SK-N-SH treated with all-trans-retinoic acid at 6 μM for 48 hours (cell line): ENCODE data around the gene FLAD1.
A peak's percentile ranks its signal among the peaks of the same experiment; 100 is the strongest.

Experiments used
- ATAC-seq: fragments of 200-7000 bp; cut with Tn5 transposase; 3 replicates; pipeline ENCODE4 v1.9.1; 2020; ENCODE audit warnings: mild to moderate bottlenecking, moderate library complexity
- ARNTL ChIP-seq: fragments of 450-650 bp; formaldehyde crosslinking; IDR thresholded peaks from 2 replicates; pipeline ENCODE4 v1.5.0; 2020; ENCODE audit warnings: low read depth, mild to moderate bottlenecking, moderate library complexity, borderline replicate concordance
- BACH2 ChIP-seq: fragments of 250-450 bp; sonication (Bioruptor Pico); IDR thresholded peaks from 2 replicates; pipeline ENCODE4 v1.9.0; 2021; ENCODE audit warnings: mild to moderate bottlenecking, borderline replicate concordance
- CREB5 ChIP-seq: fragments of 250-450 bp; sonication (Bioruptor Pico); IDR thresholded peaks from 2 replicates; pipeline ENCODE4 v1.5.1; 2020; ENCODE audit warnings: low read depth, mild to moderate bottlenecking, moderate library complexity
- CSDC2 ChIP-seq: fragments of 250-450 bp; sonication (Bioruptor Pico); IDR thresholded peaks from 2 replicates; pipeline ENCODE4 v1.5.0; 2020; ENCODE audit warnings: mild to moderate bottlenecking, moderate library complexity
- ESRRG ChIP-seq: fragments of 250-450 bp; sonication (Bioruptor Pico); IDR thresholded peaks from 2 replicates; pipeline ENCODE4 v1.6.1; 2021; ENCODE audit warnings: mild to moderate bottlenecking
- GLIS3 ChIP-seq: fragments of 250-450 bp; sonication (Bioruptor Pico); IDR thresholded peaks from 2 replicates; pipeline ENCODE4 v1.5.0; 2020; ENCODE audit warnings: mild to moderate bottlenecking, moderate library complexity
- ISL1 ChIP-seq: fragments of 250-450 bp; sonication (Bioruptor Pico); IDR thresholded peaks from 2 replicates; pipeline ENCODE4 v2.1.2; 2022; ENCODE audit warnings: mild to moderate bottlenecking, moderate library complexity
- OSR1 ChIP-seq: fragments of 250-450 bp; sonication (Bioruptor Pico); IDR thresholded peaks from 2 replicates; pipeline ENCODE4 v1.8.0; 2022; ENCODE audit warnings: moderate library complexity, mild to moderate bottlenecking, inconsistent platforms
- PATZ1 ChIP-seq: fragments of 250-450 bp; sonication (Bioruptor Pico); IDR thresholded peaks from 2 replicates; pipeline ENCODE4 v1.8.0; 2020; ENCODE audit warnings: mild to moderate bottlenecking, moderate library complexity, borderline replicate concordance
- RARB ChIP-seq: fragments of 250-450 bp; sonication (Bioruptor Pico); IDR thresholded peaks from 2 replicates; pipeline ENCODE4 v1.8.0; 2021; ENCODE audit warnings: mild to moderate bottlenecking, moderate library complexity
- SNAI2 ChIP-seq: fragments of 250-450 bp; sonication (Bioruptor Pico); IDR thresholded peaks from 2 replicates; pipeline ENCODE4 v1.5.0; 2020; ENCODE audit warnings: mild to moderate bottlenecking, moderate library complexity
- TCF4 ChIP-seq: fragments of 250-450 bp; sonication (Bioruptor Pico); IDR thresholded peaks from 2 replicates; pipeline ENCODE4 v1.8.0; 2021; ENCODE audit warnings: mild to moderate bottlenecking, moderate library complexity, borderline replicate concordance
- TOX ChIP-seq: fragments of 250-450 bp; sonication (Bioruptor Pico); IDR thresholded peaks from 2 replicates; pipeline ENCODE4 v1.8.0; 2021; ENCODE audit warnings: mild to moderate bottlenecking, moderate library complexity, borderline replicate concordance
- ZC3H10 ChIP-seq: fragments of 250-450 bp; sonication (Bioruptor Pico); IDR thresholded peaks from 2 replicates; pipeline ENCODE4 v1.5.1; 2021; ENCODE audit warnings: mild to moderate bottlenecking, moderate library complexity
- ZFP3 ChIP-seq: fragments of 250-450 bp; sonication (Bioruptor Pico); IDR thresholded peaks from 2 replicates; pipeline ENCODE4 v1.5.0; 2020; ENCODE audit warnings: mild to moderate bottlenecking, moderate library complexity
- ZFP30 ChIP-seq: fragments of 450-650 bp; formaldehyde crosslinking; IDR thresholded peaks from 2 replicates; pipeline ENCODE4 v1.5.0; 2022; ENCODE audit warnings: mild to moderate bottlenecking, moderate library complexity
- ZNF565 ChIP-seq: fragments of 450-650 bp; formaldehyde crosslinking; conservative IDR thresholded peaks from 2 replicates; pipeline ENCODE4 v1.5.0; 2020; ENCODE audit warnings: low read depth, mild to moderate bottlenecking, moderate library complexity
- ZNF70 ChIP-seq: fragments of 450-650 bp; formaldehyde crosslinking; IDR thresholded peaks from 2 replicates; pipeline ENCODE4 v1.5.0; 2020; ENCODE audit warnings: mild to moderate bottlenecking, moderate library complexity
- ZNF8 ChIP-seq: fragments of 450-650 bp; formaldehyde crosslinking; IDR thresholded peaks from 2 replicates; pipeline ENCODE4 v1.5.0; 2020; ENCODE audit warnings: mild to moderate bottlenecking, moderate library complexity
- TF ChIP-seq, protein P1 (sequence below): fragments of 250-450 bp; sonication (Bioruptor Pico); IDR thresholded peaks from 2 replicates; pipeline ENCODE4 v1.5.1; 2021; ENCODE audit warnings: mild to moderate bottlenecking, moderate library complexity
- TF ChIP-seq, protein P2 (sequence below): fragments of 250-450 bp; sonication (Bioruptor Pico); IDR thresholded peaks from 2 replicates; pipeline ENCODE4 v1.5.0; 2020; ENCODE audit warnings: mild to moderate bottlenecking, moderate library complexity
- TF ChIP-seq, protein P3 (sequence below): fragments of 250-450 bp; sonication (Bioruptor Pico); IDR thresholded peaks from 2 replicates; pipeline ENCODE4 v1.8.0; 2021; ENCODE audit warnings: low read depth, mild to moderate bottlenecking, moderate library complexity, borderline replicate concordance

The FLAD1 gene

GRCh38 chr1:155034318-155035208, 51.4 kb downstream of the FLAD1 start:
- no peak for TF ChIP-seq ZNF8 (CRISPR knock-in tag)
- no peak for TF ChIP-seq TOX (CRISPR knock-in tag)
- no peak for TF ChIP-seq ZFP3 (CRISPR knock-in tag)
- no peak for TF ChIP-seq RARB
- TF ChIP-seq, protein P1, sequence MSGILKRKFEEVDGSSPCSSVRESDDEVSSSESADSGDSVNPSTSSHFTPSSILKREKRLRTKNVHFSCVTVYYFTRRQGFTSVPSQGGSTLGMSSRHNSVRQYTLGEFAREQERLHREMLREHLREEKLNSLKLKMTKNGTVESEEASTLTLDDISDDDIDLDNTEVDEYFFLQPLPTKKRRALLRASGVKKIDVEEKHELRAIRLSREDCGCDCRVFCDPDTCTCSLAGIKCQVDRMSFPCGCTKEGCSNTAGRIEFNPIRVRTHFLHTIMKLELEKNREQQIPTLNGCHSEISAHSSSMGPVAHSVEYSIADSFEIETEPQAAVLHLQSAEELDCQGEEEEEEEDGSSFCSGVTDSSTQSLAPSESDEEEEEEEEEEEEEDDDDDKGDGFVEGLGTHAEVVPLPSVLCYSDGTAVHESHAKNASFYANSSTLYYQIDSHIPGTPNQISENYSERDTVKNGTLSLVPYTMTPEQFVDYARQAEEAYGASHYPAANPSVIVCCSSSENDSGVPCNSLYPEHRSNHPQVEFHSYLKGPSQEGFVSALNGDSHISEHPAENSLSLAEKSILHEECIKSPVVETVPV (CRISPR knock-in tag), result no peak
- TF ChIP-seq ZC3H10, result no peak
- no peak for TF ChIP-seq ZNF565
- TF ChIP-seq SNAI2, result no peak
- no peak for TF ChIP-seq ISL1 (CRISPR knock-in tag)
- TF ChIP-seq TCF4 (CRISPR knock-in tag), result no peak
- no peak for ATAC-seq

DNA sequence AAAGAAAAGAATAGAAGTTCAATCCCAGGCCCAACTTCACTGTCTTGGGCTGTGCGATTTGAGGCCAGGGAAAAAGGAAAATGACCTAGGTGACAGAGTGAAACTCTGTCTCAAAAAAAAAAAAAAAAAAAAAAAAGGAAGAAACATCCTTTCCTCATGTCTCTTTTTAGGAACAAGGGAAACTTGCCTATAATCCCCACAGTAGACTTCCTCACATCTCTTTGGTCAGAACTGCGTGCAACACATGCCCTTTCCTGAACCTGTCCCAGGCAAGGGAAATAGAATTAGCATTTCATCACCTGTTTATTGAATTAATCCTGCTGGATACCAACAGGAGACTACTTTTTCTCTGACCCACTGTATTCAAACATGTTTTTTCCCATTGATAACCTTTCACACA, 52.8 kb downstream of the FLAD1 start:
- TF ChIP-seq ZNF565, result no peak
- no peak for TF ChIP-seq ZFP3 (CRISPR knock-in tag)
- no peak for TF ChIP-seq ESRRG (CRISPR knock-in tag)
- TF ChIP-seq RARB, result no peak
- TF ChIP-seq ZNF70 (CRISPR knock-in tag), result no peak
- TF ChIP-seq ZNF8 (CRISPR knock-in tag), result no peak
- no peak for TF ChIP-seq TOX (CRISPR knock-in tag)
- no peak for TF ChIP-seq GLIS3 (CRISPR knock-in tag)
- TF ChIP-seq CSDC2 (CRISPR knock-in tag), result no peak
- no peak for TF ChIP-seq SNAI2
- no peak for TF ChIP-seq OSR1 (CRISPR knock-in tag)
- TF ChIP-seq, protein P2, sequence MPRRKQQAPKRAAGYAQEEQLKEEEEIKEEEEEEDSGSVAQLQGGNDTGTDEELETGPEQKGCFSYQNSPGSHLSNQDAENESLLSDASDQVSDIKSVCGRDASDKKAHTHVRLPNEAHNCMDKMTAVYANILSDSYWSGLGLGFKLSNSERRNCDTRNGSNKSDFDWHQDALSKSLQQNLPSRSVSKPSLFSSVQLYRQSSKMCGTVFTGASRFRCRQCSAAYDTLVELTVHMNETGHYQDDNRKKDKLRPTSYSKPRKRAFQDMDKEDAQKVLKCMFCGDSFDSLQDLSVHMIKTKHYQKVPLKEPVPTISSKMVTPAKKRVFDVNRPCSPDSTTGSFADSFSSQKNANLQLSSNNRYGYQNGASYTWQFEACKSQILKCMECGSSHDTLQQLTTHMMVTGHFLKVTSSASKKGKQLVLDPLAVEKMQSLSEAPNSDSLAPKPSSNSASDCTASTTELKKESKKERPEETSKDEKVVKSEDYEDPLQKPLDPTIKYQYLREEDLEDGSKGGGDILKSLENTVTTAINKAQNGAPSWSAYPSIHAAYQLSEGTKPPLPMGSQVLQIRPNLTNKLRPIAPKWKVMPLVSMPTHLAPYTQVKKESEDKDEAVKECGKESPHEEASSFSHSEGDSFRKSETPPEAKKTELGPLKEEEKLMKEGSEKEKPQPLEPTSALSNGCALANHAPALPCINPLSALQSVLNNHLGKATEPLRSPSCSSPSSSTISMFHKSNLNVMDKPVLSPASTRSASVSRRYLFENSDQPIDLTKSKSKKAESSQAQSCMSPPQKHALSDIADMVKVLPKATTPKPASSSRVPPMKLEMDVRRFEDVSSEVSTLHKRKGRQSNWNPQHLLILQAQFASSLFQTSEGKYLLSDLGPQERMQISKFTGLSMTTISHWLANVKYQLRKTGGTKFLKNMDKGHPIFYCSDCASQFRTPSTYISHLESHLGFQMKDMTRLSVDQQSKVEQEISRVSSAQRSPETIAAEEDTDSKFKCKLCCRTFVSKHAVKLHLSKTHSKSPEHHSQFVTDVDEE (CRISPR knock-in tag), result no peak
- TF ChIP-seq ZC3H10, result no peak
- no peak for ATAC-seq

DNA sequence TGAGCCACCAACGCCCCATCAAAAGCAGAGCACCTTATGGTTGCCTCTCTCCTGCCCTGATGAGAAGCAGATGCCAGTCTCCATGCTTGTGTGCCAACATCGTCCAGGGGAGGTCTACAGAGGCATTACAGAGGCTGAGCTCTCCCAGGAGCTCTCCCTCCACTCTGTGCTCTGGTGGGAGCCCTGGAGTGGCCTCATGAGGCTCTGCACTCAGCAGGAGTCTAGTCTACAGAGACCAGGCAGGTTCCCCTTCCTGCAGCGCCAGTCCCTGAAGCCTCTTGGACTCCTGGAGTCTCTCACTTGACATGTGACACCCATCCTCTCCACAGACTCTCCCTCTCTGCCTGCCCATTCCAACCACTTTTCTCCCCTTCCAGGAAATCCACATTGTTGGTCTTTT, 53.9 kb downstream of the FLAD1 start:
- TF ChIP-seq ZNF8 (CRISPR knock-in tag) (no peak), TOX (CRISPR knock-in tag) (no peak), ZNF70 (CRISPR knock-in tag) (no peak), CREB5 (CRISPR knock-in tag) (no peak), ARNTL (CRISPR knock-in tag) (no peak), GLIS3 (CRISPR knock-in tag) (no peak), ESRRG (CRISPR knock-in tag) (no peak), PATZ1 (no peak), OSR1 (CRISPR knock-in tag) (no peak), TCF4 (CRISPR knock-in tag) (no peak), ZNF565 (no peak), BACH2 (CRISPR knock-in tag) (no peak), ZFP30 (CRISPR knock-in tag) (no peak), SNAI2 (no peak), ZC3H10 (no peak), RARB (no peak)
- TF ChIP-seq, protein P3, sequence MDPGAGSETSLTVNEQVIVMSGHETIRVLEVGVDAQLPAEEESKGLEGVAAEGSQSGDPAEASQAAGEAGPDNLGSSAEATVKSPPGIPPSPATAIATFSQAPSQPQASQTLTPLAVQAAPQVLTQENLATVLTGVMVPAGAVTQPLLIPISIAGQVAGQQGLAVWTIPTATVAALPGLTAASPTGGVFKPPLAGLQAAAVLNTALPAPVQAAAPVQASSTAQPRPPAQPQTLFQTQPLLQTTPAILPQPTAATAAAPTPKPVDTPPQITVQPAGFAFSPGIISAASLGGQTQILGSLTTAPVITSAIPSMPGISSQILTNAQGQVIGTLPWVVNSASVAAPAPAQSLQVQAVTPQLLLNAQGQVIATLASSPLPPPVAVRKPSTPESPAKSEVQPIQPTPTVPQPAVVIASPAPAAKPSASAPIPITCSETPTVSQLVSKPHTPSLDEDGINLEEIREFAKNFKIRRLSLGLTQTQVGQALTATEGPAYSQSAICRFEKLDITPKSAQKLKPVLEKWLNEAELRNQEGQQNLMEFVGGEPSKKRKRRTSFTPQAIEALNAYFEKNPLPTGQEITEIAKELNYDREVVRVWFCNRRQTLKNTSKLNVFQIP (CRISPR knock-in tag), result no peak
- TF ChIP-seq, protein P2 (CRISPR knock-in tag), result no peak
- TF ChIP-seq, protein P1 (CRISPR knock-in tag), result no peak
- peak; percentile 22; the same call in 2 of the 3 replicates for ATAC-seq
